Loucy (cell line): Measurements from ENCODE around the gene ADAMTS12.

Experiments used
- CTCF ChIP-seq: fragments of 200-600 bp; sonication (generic); conservative IDR thresholded peaks from 2 replicates; pipeline ENCODE4 v1.5.1; 2014; ENCODE audit warnings: mild to moderate bottlenecking, antibody characterized with exemption, low read length
- EZH2phosphoT487 ChIP-seq: fragments of 200-600 bp; IDR thresholded peaks from 2 replicates; pipeline ENCODE4 v1.6.1; 2018; ENCODE audit warnings: antibody characterized with exemption, mild to moderate bottlenecking, moderate library complexity, borderline replicate concordance

- TF ChIP-seq EZH2phosphoT487 (no peak), CTCF (no peak)
Observed at GRCh38 chr5:33928283-33928682, 36.5 kb upstream of the ADAMTS12 start.
